ENCODE measurements around the gene CCND2.

Gene CCND2

GRCh38 chr12:4293299-4293965, 19.9 kb downstream of the CCND2 start:
- H2AFZ ChIP-seq (ENCODE audit: low read length), result no peak overlapping the region
- no peak overlapping the region for H3K4me2 ChIP-seq (ENCODE audit: low read depth, low read length, poor library complexity, severe bottlenecking)
- no peaks in the 10 kb centered on the region for H3F3A ChIP-seq (ENCODE audit: low read depth)
- H3K4me1 ChIP-seq (ENCODE audit: insufficient read depth, low read length, poor library complexity, severe bottlenecking), result no peaks in the 10 kb centered on the region
- no peaks in the 10 kb centered on the region for H3K9me2 ChIP-seq (replicated peaks; ENCODE audit: low read depth, low read length)
- H3K9ac ChIP-seq (ENCODE audit: low read depth, low read length, poor library complexity, severe bottlenecking), result no peak overlapping the region
- no peaks in the 10 kb centered on the region for H4K20me1 ChIP-seq (ENCODE audit: insufficient read depth, low read length, poor library complexity, severe bottlenecking)
- H3K36me3 ChIP-seq (ENCODE audit: insufficient read depth, low read length), result no peaks in the 10 kb centered on the region; the same call in 1 of the 2 replicates
- no peak for TF ChIP-seq EZH2phosphoT487 (IDR thresholded peaks at IDR 0.05; ENCODE audit: borderline replicate concordance)
- TF ChIP-seq CTCF (conservative IDR thresholded peaks at IDR 0.05; ENCODE audit: low read length), result no peak
- H3K9me3 ChIP-seq (ENCODE audit: insufficient read depth, low read depth, low read length), result no peaks in the 10 kb centered on the region
- H3K79me2 ChIP-seq (ENCODE audit: insufficient read depth, low read length), result no peaks in the 10 kb centered on the region
- H3K27me3 ChIP-seq (ENCODE audit: insufficient read depth, low read length, poor library complexity, severe bottlenecking), result no peaks in the 10 kb centered on the region
- no peak overlapping the region for H3K4me3 ChIP-seq (ENCODE audit: low read length, poor library complexity, severe bottlenecking)

- no peak overlapping the region for H3K4me3 ChIP-seq (ENCODE audit: low read length, poor library complexity, severe bottlenecking)
- H4K20me1 ChIP-seq (ENCODE audit: insufficient read depth, low read length, poor library complexity, severe bottlenecking), result no peaks in the 10 kb centered on the region
- H3K9me3 ChIP-seq (ENCODE audit: insufficient read depth, low read depth, low read length), result no peaks in the 10 kb centered on the region
- H3K9ac ChIP-seq (ENCODE audit: low read depth, low read length, poor library complexity, severe bottlenecking), result no peak overlapping the region
- no peaks in the 10 kb centered on the region for H3K79me2 ChIP-seq (ENCODE audit: insufficient read depth, low read length)
- no peaks in the 10 kb centered on the region for H3K4me1 ChIP-seq (ENCODE audit: insufficient read depth, low read length, poor library complexity, severe bottlenecking)
- H2AFZ ChIP-seq (ENCODE audit: low read length), result no peak overlapping the region
- H3F3A ChIP-seq (ENCODE audit: low read depth), result no peaks in the 10 kb centered on the region
- H3K27me3 ChIP-seq (ENCODE audit: insufficient read depth, low read length, poor library complexity, severe bottlenecking), result no peaks in the 10 kb centered on the region
- TF ChIP-seq EZH2phosphoT487 (IDR thresholded peaks at IDR 0.05; ENCODE audit: borderline replicate concordance) (no peak), CTCF (conservative IDR thresholded peaks at IDR 0.05; ENCODE audit: low read length) (no peak)
- H3K4me2 ChIP-seq (ENCODE audit: low read depth, low read length, poor library complexity, severe bottlenecking), result no peak overlapping the region
- H3K36me3 ChIP-seq (ENCODE audit: insufficient read depth, low read length), result no peaks in the 10 kb centered on the region; the same call in 1 of the 2 replicates
- no peaks in the 10 kb centered on the region for H3K9me2 ChIP-seq (replicated peaks; ENCODE audit: low read depth, low read length)
Measured at GRCh38 chr12:4293966-4294505, 20.5 kb downstream of the CCND2 start.

GRCh38 chr12:4296751-4297150, 23.2 kb downstream of the CCND2 start:
- Histone ChIP-seq H3K79me2 (ENCODE audit: insufficient read depth, low read length) (no peaks in the 10 kb centered on the region), H3K36me3 (ENCODE audit: insufficient read depth, low read length) (no peaks in the 10 kb centered on the region; the same call in 1 of the 2 replicates), H2AFZ (ENCODE audit: low read length) (no peak overlapping the region), H4K20me1 (ENCODE audit: insufficient read depth, low read length, poor library complexity, severe bottlenecking) (no peaks in the 10 kb centered on the region), H3K27me3 (ENCODE audit: insufficient read depth, low read length, poor library complexity, severe bottlenecking) (no peaks in the 10 kb centered on the region), H3F3A (ENCODE audit: low read depth) (no peaks in the 10 kb centered on the region), H3K4me1 (ENCODE audit: insufficient read depth, low read length, poor library complexity, severe bottlenecking) (no peaks in the 10 kb centered on the region), H3K4me3 (ENCODE audit: low read length, poor library complexity, severe bottlenecking) (no peak overlapping the region), H3K9me2 (replicated peaks; ENCODE audit: low read depth, low read length) (no peaks in the 10 kb centered on the region), H3K9ac (ENCODE audit: low read depth, low read length, poor library complexity, severe bottlenecking) (no peak overlapping the region), H3K4me2 (ENCODE audit: low read depth, low read length, poor library complexity, severe bottlenecking) (no peak overlapping the region), H3K9me3 (ENCODE audit: insufficient read depth, low read depth, low read length) (no peaks in the 10 kb centered on the region)
- no peak for TF ChIP-seq CTCF (conservative IDR thresholded peaks at IDR 0.05; ENCODE audit: low read length)
- no peak for TF ChIP-seq EZH2phosphoT487 (IDR thresholded peaks at IDR 0.05; ENCODE audit: borderline replicate concordance)

All from Loucy (cell line).